K562 (cell line): ENCODE results near the gene USP20. TPM values are rescaled to one million over a fixed set of nuclear protein-coding genes. Genes with fewer than 3 reads are reported as not detected.

Source experiments
- BHLHE40 ChIP-seq: IDR thresholded peaks from 2 replicates; pipeline ENCODE4 v1.6.1; 2011; ENCODE audit warnings: low read length, improper control_type of control experiment
- CEBPZ ChIP-seq: fragments of 150-350 bp; IDR thresholded peaks from 2 replicates; pipeline ENCODE4 v1.6.1; 2014; ENCODE audit warnings: low read depth, mild to moderate bottlenecking, low read length, borderline replicate concordance
- CTBP1 ChIP-seq: fragments of 450-650 bp; IDR thresholded peaks from 2 replicates; pipeline ENCODE4 v1.6.1; 2016; ENCODE audit warnings: borderline replicate concordance
- DMBX1 ChIP-seq: fragments of 250-450 bp; sonication (Bioruptor Pico); IDR thresholded peaks from 2 replicates; pipeline ENCODE4 v1.8.0; 2022; ENCODE audit warnings: inconsistent platforms, mild to moderate bottlenecking, moderate library complexity, borderline replicate concordance
- ERF ChIP-seq: fragments of 450-650 bp; formaldehyde crosslinking; IDR thresholded peaks from 2 replicates; pipeline ENCODE4 v1.4.0; 2020; ENCODE audit warnings: mild to moderate bottlenecking, mixed read lengths
- EZH2 ChIP-seq: IDR thresholded peaks from 2 replicates; pipeline ENCODE4 v1.6.1; 2012; ENCODE audit warnings: low read depth, mild to moderate bottlenecking, inconsistent platforms, low read length, borderline replicate concordance
- KLF1 ChIP-seq: fragments of 450-650 bp; IDR thresholded peaks from 2 replicates; pipeline ENCODE4 v1.6.1; 2016; ENCODE audit warnings: missing genetic modification characterization, missing compliant biosample characterization
- MTA2 ChIP-seq: fragments of 450-650 bp; IDR thresholded peaks from 2 replicates; pipeline ENCODE4 v1.6.1; 2016; ENCODE audit warnings: low read depth
- NBN ChIP-seq: fragments of 450-650 bp; IDR thresholded peaks from 2 replicates; pipeline ENCODE4 v1.6.1; 2016; ENCODE audit warnings: low read depth, mild to moderate bottlenecking
- SMARCB1 ChIP-seq: IDR thresholded peaks from 2 replicates; pipeline ENCODE4 v1.6.1; 2011; ENCODE audit warnings: improper control_type of control experiment, low read depth; ENCODE audit not compliant: insufficient read length
- SMARCE1 ChIP-seq: fragments of 450-650 bp; IDR thresholded peaks from 2 replicates; pipeline ENCODE4 v1.7.1; 2016; ENCODE audit warnings: mild to moderate bottlenecking
- SNIP1 ChIP-seq: fragments of 450-650 bp; IDR thresholded peaks from 2 replicates; pipeline ENCODE4 v1.7.1; 2017; ENCODE audit warnings: low read depth, mild to moderate bottlenecking
- TRIM28 ChIP-seq: fragments of 450-650 bp; IDR thresholded peaks from 2 replicates; pipeline ENCODE4 v1.6.1; 2017
- USF1 ChIP-seq: sonication (generic); formaldehyde crosslinking; IDR thresholded peaks from 2 replicates; pipeline ENCODE4 v1.9.0; 2022; ENCODE audit warnings: mild to moderate bottlenecking, missing genetic modification reagents
- XRCC4 ChIP-seq: IDR thresholded peaks from one replicate; pipeline ENCODE4 v1.6.1; 2011; ENCODE audit not compliant: insufficient read depth, insufficient read length; ENCODE audit errors: extremely low read depth
- ZBED1 ChIP-seq: IDR thresholded peaks from 2 replicates; pipeline ENCODE4 v1.6.1; 2014
- ZC3H11A ChIP-seq: IDR thresholded peaks from 2 replicates; pipeline ENCODE4 v1.6.1; 2012; ENCODE audit warnings: low read depth, low read length, improper control_type of control experiment
- ZEB2 ChIP-seq: fragments of 450-650 bp; IDR thresholded peaks from 2 replicates; pipeline ENCODE4 v1.6.1; 2016
- ZNF174 ChIP-seq: fragments of 250-450 bp; sonication (Bioruptor Pico); IDR thresholded peaks from 2 replicates; pipeline ENCODE4 v1.4.0; 2020; ENCODE audit warnings: mild to moderate bottlenecking
- ZNF277 ChIP-seq: fragments of 250-450 bp; sonication (Bioruptor Pico); IDR thresholded peaks from 2 replicates; pipeline ENCODE4 v1.8.0; 2022; ENCODE audit warnings: inconsistent platforms, mild to moderate bottlenecking, moderate library complexity, borderline replicate concordance
- ZNF583 ChIP-seq: fragments of 250-450 bp; sonication (Bioruptor Pico); IDR thresholded peaks from 2 replicates; pipeline ENCODE4 v1.4.0; 2020
- ZNF707 ChIP-seq: fragments of 250-450 bp; sonication (Bioruptor Pico); conservative IDR thresholded peaks from 2 replicates; pipeline ENCODE4 v1.8.0; 2022; ENCODE audit warnings: inconsistent platforms, mild to moderate bottlenecking, moderate library complexity
- ZNF766 ChIP-seq: fragments of 200-800 bp; sonication (Bioruptor generic); conservative IDR thresholded peaks from 2 replicates; pipeline ENCODE4 v1.6.1; 2016; ENCODE audit warnings: missing genetic modification characterization, missing compliant biosample characterization
- polyA plus RNA-seq, 8 experiments: library from polyadenylated mRNA; depleted of rRNA in 4 of 8; stranded (reverse) in 5 of 8; unstranded in 3 of 8; fragments of >200 nt; fragmentation: Nextera tagmentation in 2 of 8; fragmentation: Illumina TruSeq in 1 of 8; extraction: Ambion mirVana in 2 of 8; extraction: Trizol in 1 of 8; gene quantifications; 2 replicates each; pipeline versions ENCODE4 v1.2.1 to v1.2.3, GENCODE V29; 2011 to 2014; ENCODE audit warnings: inconsistent platforms in 1 of 8, missing spikeins in 1 of 8
- total RNA-seq, 7 experiments: library from RNA; depleted of rRNA in 6 of 7; stranded (reverse); fragments of >200 nt in 6 of 7; fragmentation: Illumina TruSeq in 2 of 7; extraction: Trizol in 2 of 7; gene quantifications; 2 replicates each; pipeline versions ENCODE4 v1.2.1 to v1.2.3, GENCODE V29; 2011 to 2021; ENCODE audit warnings: low replicate concordance in 1 of 7
- TF ChIP-seq, protein P1 (sequence below): fragments of 450-650 bp; formaldehyde crosslinking; conservative IDR thresholded peaks from 2 replicates; pipeline ENCODE4 v1.4.0; 2022; ENCODE audit warnings: mild to moderate bottlenecking, missing genetic modification characterization

The USP20 gene
- total and polyA plus RNA-seq, 9 of the 15 experiments (the other 6 are each of a cell fraction or from before 2014, with no cell fraction given), result 1.9 to 136 (median 49.1) TPM

DNA sequence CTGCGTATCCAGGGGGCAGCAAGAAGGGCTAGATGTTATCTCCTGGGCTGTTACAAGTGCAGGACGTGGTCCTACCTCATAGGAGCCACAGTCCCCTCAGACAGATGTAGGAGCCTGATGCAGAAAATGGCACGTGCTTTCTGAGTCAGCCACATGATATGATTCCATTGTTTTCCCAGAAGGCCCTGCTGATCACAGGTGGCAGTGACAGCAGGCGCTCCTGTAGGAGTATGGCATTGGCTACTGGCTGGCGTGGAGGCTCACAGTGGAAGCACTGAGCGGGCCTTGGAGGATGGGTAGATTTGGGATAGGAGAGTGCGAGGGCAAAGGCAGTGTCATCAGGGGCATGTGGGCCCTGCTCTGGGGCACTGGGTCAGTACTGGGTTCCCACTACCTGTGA lies 21.9 kb downstream of the USP20 start (continued):
- TF ChIP-seq SMARCB1, result no peak
- peak; percentile 58; the same call in 1 of the 2 replicates for TF ChIP-seq USF1 (CRISPR knock-in tag)
- TF ChIP-seq CTBP1, result no peak
- TF ChIP-seq ERF, result no peak
- TF ChIP-seq, protein P1, sequence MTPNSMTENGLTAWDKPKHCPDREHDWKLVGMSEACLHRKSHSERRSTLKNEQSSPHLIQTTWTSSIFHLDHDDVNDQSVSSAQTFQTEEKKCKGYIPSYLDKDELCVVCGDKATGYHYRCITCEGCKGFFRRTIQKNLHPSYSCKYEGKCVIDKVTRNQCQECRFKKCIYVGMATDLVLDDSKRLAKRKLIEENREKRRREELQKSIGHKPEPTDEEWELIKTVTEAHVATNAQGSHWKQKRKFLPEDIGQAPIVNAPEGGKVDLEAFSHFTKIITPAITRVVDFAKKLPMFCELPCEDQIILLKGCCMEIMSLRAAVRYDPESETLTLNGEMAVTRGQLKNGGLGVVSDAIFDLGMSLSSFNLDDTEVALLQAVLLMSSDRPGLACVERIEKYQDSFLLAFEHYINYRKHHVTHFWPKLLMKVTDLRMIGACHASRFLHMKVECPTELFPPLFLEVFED (CRISPR knock-in tag), result no peak
- no peak for TF ChIP-seq ZEB2
- TF ChIP-seq ZNF766 (CRISPR knock-in tag), result no peak
- peak; percentile 93 for TF ChIP-seq BHLHE40
- TF ChIP-seq ZNF277 (CRISPR knock-in tag), result no peak
- TF ChIP-seq CEBPZ, result no peak
- TF ChIP-seq SNIP1, result no peak
- TF ChIP-seq SMARCE1, result no peak
- TF ChIP-seq ZNF174 (CRISPR knock-in tag), result no peak
- TF ChIP-seq ZBED1, result no peak
- no peak for TF ChIP-seq NBN
- TF ChIP-seq EZH2, result no peak
- TF ChIP-seq ZC3H11A, result no peak
- TF ChIP-seq ZNF707, result no peak
- TF ChIP-seq TRIM28, result no peak
- no peak for TF ChIP-seq XRCC4
- TF ChIP-seq ZNF583 (CRISPR knock-in tag), result peak; percentile 75; the same call in 1 of the 2 replicates
- TF ChIP-seq DMBX1 (CRISPR knock-in tag), result peak; percentile 88
- TF ChIP-seq MTA2, result no peak
- TF ChIP-seq KLF1, result no peak
